HG03442 (cell line): Measurements from ENCODE around the gene STC2.

ENCODE experiments used
- ATAC-seq: cut with Tn5 transposase; IDR thresholded peaks from one replicate; pipeline ENCODE4 v1.9.1; 2021; ENCODE audit warnings: mild to moderate bottlenecking, moderate library complexity; ENCODE audit not compliant: unreplicated experiment

The STC2 gene

GRCh38 chr5:173314166-173314952 lies 13.9 kb downstream of the STC2 start:
- ATAC-seq, result no peak

- ATAC-seq, result no peak
Measured at GRCh38 chr5:173313351-173313801, 14.8 kb downstream of the STC2 start.

GRCh38 chr5:173312821-173313220 lies 15.4 kb downstream of the STC2 start:
- ATAC-seq, result no peak

GRCh38 chr5:173311818-173312585 lies 16.2 kb downstream of the STC2 start:
- no peak for ATAC-seq

- ATAC-seq, result no peak
Measured at GRCh38 chr5:173310861-173311785, 17.1 kb downstream of the STC2 start.

GRCh38 chr5:173310218-173310769 lies 17.9 kb downstream of the STC2 start:
- no peak for ATAC-seq

- no peak for ATAC-seq
Measured at GRCh38 chr5:173309731-173310130, 18.5 kb downstream of the STC2 start.

- no peak for ATAC-seq
Measured at GRCh38 chr5:173308226-173308625, 20.0 kb downstream of the STC2 start.

- ATAC-seq, result no peak
Measured at GRCh38 chr5:173307695-173308094, 20.5 kb downstream of the STC2 start.

GRCh38 chr5:173306695-173307094 lies 21.5 kb downstream of the STC2 start:
- no peak for ATAC-seq

- ATAC-seq, result no peak
Measured at GRCh38 chr5:173304591-173304988, 23.6 kb downstream of the STC2 start.

GRCh38 chr5:173303878-173304590 lies 24.2 kb downstream of the STC2 start:
- no peak for ATAC-seq

- ATAC-seq, result no peak
Measured at GRCh38 chr5:173302546-173303155, 25.6 kb downstream of the STC2 start.

- no peak for ATAC-seq
Measured at GRCh38 chr5:173301695-173302545, 26.3 kb downstream of the STC2 start.

GRCh38 chr5:173300389-173301047 lies 27.7 kb downstream of the STC2 start:
- ATAC-seq, result no peak

GRCh38 chr5:173299820-173300219 lies 28.4 kb downstream of the STC2 start:
- no peak for ATAC-seq

GRCh38 chr5:173298213-173298926 lies 29.8 kb downstream of the STC2 start:
- ATAC-seq, result no peak

GRCh38 chr5:173297813-173298212 lies 30.4 kb downstream of the STC2 start:
- no peak for ATAC-seq
